Neuronal stem cell (in vitro differentiated cells): ENCODE measurements around the gene ADRA1B.

Source experiments
- DNase-seq: peaks from one replicate; pipeline ENCODE4 v3.0.0-alpha.2; 2013; ENCODE audit warnings: low spot score
- H2AFZ ChIP-seq: one replicate; pipeline ENCODE4 v1.6.1; 2013; ENCODE audit warnings: mild to moderate bottlenecking, low read length, inconsistent platforms
- H2AK5ac ChIP-seq: 2 replicates; pipeline ENCODE4 v1.6.1; 2013; ENCODE audit warnings: low read depth, mild to moderate bottlenecking, inconsistent platforms, low read length, moderate library complexity, mixed read lengths
- H2BK120ac ChIP-seq: 2 replicates; pipeline ENCODE4 v1.6.1; 2013; ENCODE audit warnings: low read depth, mild to moderate bottlenecking, inconsistent platforms, low read length, moderate library complexity, mixed read lengths
- H2BK12ac ChIP-seq: one replicate; pipeline ENCODE4 v1.6.1; 2013; ENCODE audit warnings: low read length, inconsistent platforms
- H2BK15ac ChIP-seq: 2 replicates; pipeline ENCODE4 v1.6.1; 2013; ENCODE audit warnings: mild to moderate bottlenecking, low read length, inconsistent platforms, mixed read lengths
- H2BK5ac ChIP-seq: one replicate; pipeline ENCODE4 v1.6.1; 2013; ENCODE audit warnings: inconsistent platforms, mild to moderate bottlenecking, low read length, moderate library complexity
- H3K14ac ChIP-seq: one replicate; pipeline ENCODE4 v1.6.1; 2013; ENCODE audit warnings: low read length, inconsistent platforms
- H3K18ac ChIP-seq: 2 replicates; pipeline ENCODE4 v1.6.1; 2013; ENCODE audit warnings: low read length, inconsistent platforms
- H3K23ac ChIP-seq: 2 replicates; pipeline ENCODE4 v1.6.1; 2013; ENCODE audit warnings: low read depth, mild to moderate bottlenecking, mixed read lengths, low read length, inconsistent platforms; ENCODE audit not compliant: poor library complexity
- H3K27ac ChIP-seq: replicated peaks from 3 replicates; pipeline ENCODE4 v1.5.1; 2013; ENCODE audit warnings: low read length, inconsistent platforms
- H3K27me3 ChIP-seq, 3 experiments: 2 replicates each; pipeline ENCODE4 v1.6.1; 2013; ENCODE audit warnings: low read length in 3 of 3, mild to moderate bottlenecking in 2 of 3, inconsistent platforms in 1 of 3, low read depth in 1 of 3, mixed read lengths in 1 of 3, moderate library complexity in 1 of 3; ENCODE audit not compliant: control insufficient read depth in 3 of 3, insufficient read depth in 3 of 3
- H3K36me3 ChIP-seq, 2 donors: replicated peaks in 1 of 2; 2 replicates each; pipeline ENCODE4 v1.6.1; 2013; ENCODE audit warnings: low read length in 2 of 2; ENCODE audit not compliant: control insufficient read depth in 2 of 2, insufficient read depth in 2 of 2
- H3K4ac ChIP-seq: 2 replicates; pipeline ENCODE4 v1.6.1; 2013; ENCODE audit warnings: inconsistent platforms, mild to moderate bottlenecking, low read length, moderate library complexity
- H3K4me1 ChIP-seq, 2 donors: 1 replicate in 1 of 2; 2 replicates in 1 of 2; pipeline ENCODE4 v1.6.1; 2013; ENCODE audit warnings: low read length in 2 of 2, low read depth in 1 of 2; ENCODE audit not compliant: control insufficient read depth in 2 of 2, insufficient read depth in 1 of 2
- H3K4me2 ChIP-seq: one replicate; pipeline ENCODE4 v1.6.1; 2013; ENCODE audit warnings: mild to moderate bottlenecking, low read length, inconsistent platforms; ENCODE audit not compliant: insufficient read depth, poor library complexity, severe bottlenecking
- H3K4me3 ChIP-seq, 2 donors: 2 replicates each; pipeline ENCODE4 v1.5.1; 2013; ENCODE audit warnings: low read length in 2 of 2, mild to moderate bottlenecking in 2 of 2, inconsistent platforms in 1 of 2, moderate library complexity in 1 of 2
- H3K79me1 ChIP-seq: one replicate; pipeline ENCODE4 v1.6.1; 2013; ENCODE audit warnings: low read depth, mild to moderate bottlenecking, inconsistent platforms, low read length, moderate library complexity
- H3K9ac ChIP-seq: one replicate; pipeline ENCODE4 v1.6.1; 2013; ENCODE audit warnings: mild to moderate bottlenecking, low read depth, low read length, inconsistent platforms; ENCODE audit not compliant: poor library complexity
- H3K9me3 ChIP-seq, 2 donors: replicated peaks in 1 of 2; 2 replicates each; pipeline versions ENCODE3 to v1.6.1; 2013; ENCODE audit warnings: low read length in 2 of 2, mild to moderate bottlenecking in 2 of 2, inconsistent platforms in 1 of 2, low read depth in 1 of 2, mixed read lengths in 1 of 2, moderate library complexity in 1 of 2; ENCODE audit not compliant: control insufficient read depth in 2 of 2, insufficient read depth in 1 of 2
- H4K8ac ChIP-seq: one replicate; pipeline ENCODE4 v1.6.1; 2013; ENCODE audit warnings: low read depth, mild to moderate bottlenecking, inconsistent platforms, low read length, moderate library complexity
- H4K91ac ChIP-seq: one replicate; pipeline ENCODE4 v1.6.1; 2013; ENCODE audit warnings: low read length, low read depth, mild to moderate bottlenecking, inconsistent platforms; ENCODE audit not compliant: poor library complexity
- WGBS, 2 donors: extraction: QIAGEN DNeasy Blood & Tissue Kit; methylation state at CpG; one replicate each; pipeline ENCODE4 v1.1.7; 2013; ENCODE audit warnings: missing lambda C conversion rate in 2 of 2, mixed read lengths in 1 of 2; ENCODE audit not compliant: insufficient read length in 2 of 2, insufficient replicate concordance in 1 of 2; ENCODE audit errors: extremely low coverage in 2 of 2; 5-methylcytosine and 5-hydroxymethylcytosine counted together

ADRA1B gene

GRCh38 chr5:159883522-159883950 lies 32.7 kb upstream of the ADRA1B start:
- no peak for DNase-seq

GRCh38 chr5:159884917-159885620 lies 31.2 kb upstream of the ADRA1B start:
- H3K4me1 ChIP-seq = no peaks in the 10 kb centered on the region
- no peak overlapping the region for H3K23ac ChIP-seq
- H3K4me2 ChIP-seq = no peak overlapping the region
- no peak overlapping the region for H3K4me3 ChIP-seq
- H4K91ac ChIP-seq = no peak overlapping the region
- H3K27me3 ChIP-seq = peaks cover 0 to 3% (median 0%) of the 10 kb centered on the region in 3 experiments
- H3K27ac ChIP-seq = no peak overlapping the region
- no peak overlapping the region for H2AFZ ChIP-seq
- H2BK12ac ChIP-seq = no peak overlapping the region
- H3K79me1 ChIP-seq = no peaks in the 10 kb centered on the region
- H3K9ac ChIP-seq = no peak overlapping the region
- H3K9me3 ChIP-seq = no peaks in the 10 kb centered on the region
- H2AK5ac ChIP-seq = no peak overlapping the region
- no peaks in the 10 kb centered on the region for H3K36me3 ChIP-seq
- H2BK120ac ChIP-seq = no peak overlapping the region
- no peak for DNase-seq
- no peak overlapping the region for H2BK5ac ChIP-seq
- H3K4ac ChIP-seq = no peak overlapping the region
- no peak overlapping the region for H2BK15ac ChIP-seq
- H4K8ac ChIP-seq = no peak overlapping the region
- no peak overlapping the region for H3K14ac ChIP-seq
- no peak overlapping the region for H3K18ac ChIP-seq

More at GRCh38 chr5:159883522-159883950, 32.7 kb upstream of the ADRA1B start:
- Histone ChIP-seq H2AFZ (no peak overlapping the region), H3K9ac (no peak overlapping the region), H3K4me1 (peaks cover 5 to 9% of the 10 kb centered on the region in 2 donors), H3K14ac (no peak overlapping the region), H2BK15ac (no peak overlapping the region), H3K27ac (no peak overlapping the region), H2BK120ac (no peak overlapping the region), H3K79me1 (no peaks in the 10 kb centered on the region), H3K9me3 (no peaks in the 10 kb centered on the region), H3K27me3 (peaks cover 0 to 3% (median 0%) of the 10 kb centered on the region in 3 experiments), H4K91ac (no peak overlapping the region), H2AK5ac (no peak overlapping the region), H3K4me2 (no peak overlapping the region), H3K18ac (no peak overlapping the region), H3K4ac (no peak overlapping the region), H3K36me3 (no peaks in the 10 kb centered on the region), H2BK5ac (no peak overlapping the region), H2BK12ac (no peak overlapping the region), H3K23ac (no peak overlapping the region), H3K4me3 (no peak overlapping the region), H4K8ac (no peak overlapping the region)

GRCh38 chr5:159886296-159886695 lies 30.0 kb upstream of the ADRA1B start:
- Histone ChIP-seq H2BK120ac (no peak overlapping the region), H3K23ac (no peak overlapping the region), H4K8ac (no peak overlapping the region), H3K4me1 (peaks cover 0 to 1% of the 10 kb centered on the region in 2 donors), H3K14ac (no peak overlapping the region), H3K18ac (no peak overlapping the region), H2AK5ac (no peak overlapping the region), H3K36me3 (no peaks in the 10 kb centered on the region), H2AFZ (no peak overlapping the region), H2BK15ac (no peak overlapping the region), H2BK12ac (no peak overlapping the region), H3K4me3 (no peak overlapping the region), H2BK5ac (no peak overlapping the region), H3K27me3 (peaks cover 0 to 1% (median 0%) of the 10 kb centered on the region in 3 experiments), H4K91ac (no peak overlapping the region), H3K4ac (no peak overlapping the region), H3K79me1 (no peaks in the 10 kb centered on the region), H3K4me2 (no peak overlapping the region), H3K9ac (no peak overlapping the region), H3K27ac (no peak overlapping the region), H3K9me3 (no peaks in the 10 kb centered on the region)
- no CpG with 5 or more reads among the region's 1 CpG for WGBS, 2 donors
- no peak for DNase-seq

GRCh38 chr5:159887050-159887449 lies 29.2 kb upstream of the ADRA1B start:
- DNase-seq = no peak
- no peak overlapping the region for H3K18ac ChIP-seq
- no peak overlapping the region for H3K4ac ChIP-seq
- H3K23ac ChIP-seq = no peak overlapping the region
- no peaks in the 10 kb centered on the region for H3K9me3 ChIP-seq
- no peak overlapping the region for H2AFZ ChIP-seq
- no peak overlapping the region for H4K91ac ChIP-seq
- H2AK5ac ChIP-seq = no peak overlapping the region
- H3K27ac ChIP-seq = no peak overlapping the region
- no peak overlapping the region for H2BK120ac ChIP-seq
- peaks cover 0 to 3% of the 10 kb centered on the region in 2 donors for H3K4me1 ChIP-seq
- H3K4me3 ChIP-seq = no peak overlapping the region
- no peaks in the 10 kb centered on the region for H3K79me1 ChIP-seq
- no peak overlapping the region for H3K9ac ChIP-seq
- no peak overlapping the region for H2BK5ac ChIP-seq
- no peak overlapping the region for H2BK15ac ChIP-seq
- H3K14ac ChIP-seq = no peak overlapping the region
- no CpG with 5 or more reads among the region's 1 CpG for WGBS, 2 donors
- no peak overlapping the region for H4K8ac ChIP-seq
- no peaks in the 10 kb centered on the region for H3K27me3 ChIP-seq
- H3K36me3 ChIP-seq = no peaks in the 10 kb centered on the region
- no peak overlapping the region for H3K4me2 ChIP-seq
- H2BK12ac ChIP-seq = no peak overlapping the region
